Body of pancreas (tissue), 4 donors: Measurements from ENCODE around the gene CROCC2.

Source experiments
- CTCF ChIP-seq, 7 experiments: fragments of 450-650 bp in 4 of 7; fragments of 200-600 bp in 3 of 7; sonication (generic) in 3 of 7; IDR thresholded peaks; one replicate each; pipeline ENCODE4 v1.5.1; 2016 to 2019; ENCODE audit warnings: antibody characterized with exemption in 7 of 7
- POLR2A ChIP-seq, 3 donors: fragments of 450-650 bp; IDR thresholded peaks; one replicate each; pipeline ENCODE4 v1.6.1; 2016; ENCODE audit warnings: antibody characterized with exemption in 3 of 3, mild to moderate bottlenecking in 2 of 3

GRCh38 chr2:240946046-240946445 is 39.9 kb downstream of the CROCC2 start:
- TF ChIP-seq CTCF (IDR thresholded peaks at IDR 0.05) (no peak), POLR2A (IDR thresholded peaks at IDR 0.05) (no peak)
